Heart right ventricle (tissue), 16 donors: ENCODE measurements around the gene RBM20. TPM values are rescaled to one million over a fixed set of nuclear protein-coding genes. Genes with fewer than 3 reads are reported as not detected.

Experiments used
- ATAC-seq, 8 donors: fragments of 200-7000 bp; cut with Tn5 transposase; one replicate each; pipeline ENCODE4 v1.9.1; 2020; ENCODE audit warnings: mild to moderate bottlenecking in 8 of 8, moderate library complexity in 8 of 8, moderate number of reproducible peaks in 1 of 8
- DNase-seq, 2 donors: peaks; one replicate each; pipeline ENCODE4 v3.0.0-alpha.2; 2020
- H3K27ac ChIP-seq, 10 donors: fragments of 200-600 bp; sonication (generic) in 2 of 10; one replicate each; pipeline versions ENCODE4 v1.5.0 to v1.8.0; 2020 to 2022; ENCODE audit warnings: mild to moderate bottlenecking in 3 of 10
- H3K27me3 ChIP-seq, 7 donors: fragments of 200-600 bp; one replicate each; pipeline ENCODE4 v1.8.0; 2021 to 2022; ENCODE audit warnings: mild to moderate bottlenecking in 2 of 7
- H3K36me3 ChIP-seq, 9 donors: fragments of 200-600 bp; sonication (generic) in 1 of 9; one replicate each; pipeline versions ENCODE4 v1.5.0 to v1.8.0; 2020 to 2022; ENCODE audit warnings: mild to moderate bottlenecking in 2 of 9
- H3K4me1 ChIP-seq, 9 donors: fragments of 200-600 bp; sonication (generic) in 1 of 9; one replicate each; pipeline versions ENCODE4 v1.5.0 to v1.8.0; 2020 to 2022; ENCODE audit warnings: mild to moderate bottlenecking in 4 of 9
- H3K4me3 ChIP-seq, 10 donors: fragments of 200-600 bp; sonication (generic) in 2 of 10; one replicate each; pipeline versions ENCODE4 v1.5.0 to v1.8.0; 2020 to 2022; ENCODE audit warnings: mild to moderate bottlenecking in 7 of 10, moderate library complexity in 2 of 10
- H3K9me3 ChIP-seq, 11 donors: fragments of 200-600 bp in 10 of 11; sonication (generic) in 2 of 11; one replicate each; pipeline versions ENCODE4 v1.5.0 to v1.8.0; 2013 to 2022; ENCODE audit warnings: mild to moderate bottlenecking in 2 of 11, control low read depth in 1 of 11, moderate library complexity in 1 of 11
- CTCF ChIP-seq, 9 donors: fragments of 200-600 bp; sonication (generic) in 2 of 9; IDR thresholded peaks; one replicate each; pipeline versions ENCODE4 v1.5.0 to v1.8.0; 2021 to 2022; ENCODE audit warnings: antibody characterized with exemption in 9 of 9, mild to moderate bottlenecking in 5 of 9, moderate library complexity in 1 of 9
- WGBS, 2 donors: extraction: QIAGEN DNeasy Blood & Tissue Kit; methylation state at CpG; one replicate each; pipeline ENCODE4 v1.1.7; 2013; ENCODE audit warnings: inconsistent platforms in 1 of 2; 5-methylcytosine and 5-hydroxymethylcytosine counted together
- intact Hi-C, 10 donors: fragments of 100-400 bp; cut with DNase I; formaldehyde crosslinking; loops; one replicate each; pipeline versions ENCODE4 v1.11.1 to v1.14.2; 2022
- polyA plus RNA-seq, 2 donors: library from polyadenylated mRNA; stranded (reverse); fragments of 200-250 nt; gene quantifications; one replicate each; pipeline ENCODE4 v1.2.3, GENCODE V29; 2013
- total RNA-seq, 10 donors: library from RNA; stranded (reverse); fragmentation: NEBNext Ultra II Directional in 3 of 10; extraction: Animal tissue kit (Norgen Biotek cat#: 25700) in 3 of 10; gene quantifications; one replicate each; pipeline versions ENCODE4 v1.2.1 to v1.2.4, GENCODE V29; 2021 to 2023
- donor health status: Arrhythmogenic right ventricular cardiomyopathy.
- donor health status: ischemic (EF 13 %, LVEDD 7.1; RV severe dilation, severe dysfunction).
- donor health status: healthy with polysubstance abuse.
- donor health status: DM: no; HTN: yes; CAD: no.
- donor health status: DM: no; HTN: no; CAD: no.
- donor health status: ischemic (EF 25% LVEDD 6.9; RV normal size, moderate dysfunction).
- donor health status: ischemic (EF 25% LVEDD 5.7; RV mildly dilated, moderate dysfunction).
- donor health status: healthy.
- donor health status: DM: yes; HTN: yes; CAD: no.
- donor health status: Ischemic cardiomyopathy.
- donor health status: ischemic (EF 35%, LVEDD 5.7; RV mildly dilated, moderate dysfunction).
- donor health status: nonischemic (EF 11% LVEDD 7.7; RV severe dilation, severe dysfunction).
- donor health status: DM: yes; HTN: yes; CAD: no.
- donor health status: PGD.
- donor health status: ischemic (EF 29% LVEDD 5.4; RV normal size, mild dysfunction).
- donor health status: nonischemic (EF 23%, LVEDD 6.1; RV moderate dilation, normal function).

The RBM20 gene
- total and polyA plus RNA-seq, 12 donors, result 10.1 to 186 (median 134) TPM

DNA sequence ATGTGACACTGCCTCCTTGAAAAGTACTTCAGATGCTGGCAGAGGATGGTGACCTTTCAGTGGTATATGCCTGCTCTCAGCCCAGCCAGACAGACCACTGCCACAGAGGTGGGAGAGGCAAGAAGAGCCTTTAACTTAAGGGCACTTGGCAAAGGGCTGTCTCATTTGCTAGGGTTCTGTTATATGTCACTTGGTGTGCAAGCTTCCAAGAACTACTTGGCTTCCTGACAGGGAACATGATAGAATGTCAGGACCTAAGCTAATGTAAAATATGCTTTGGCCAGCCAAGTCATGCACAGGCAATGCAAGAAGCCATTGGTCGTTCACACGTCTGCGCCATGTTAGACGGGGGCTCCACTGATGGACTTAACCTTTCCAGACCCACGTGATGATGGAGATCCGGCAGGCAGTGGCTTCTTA lies 54.7 kb downstream of the RBM20 start:
- no peaks in the 10 kb centered on the region for H3K36me3 ChIP-seq
- H3K4me3 ChIP-seq, result no peak overlapping the region
- peaks cover 0 to 83% (median 26%) of the 10 kb centered on the region in 9 donors for H3K4me1 ChIP-seq
- H3K9me3 ChIP-seq, result peaks cover 0 to 3% (median 0%) of the 10 kb centered on the region in 11 donors
- 31 to 62% methylated on average over 6 of the region's 6 CpGs for WGBS, 2 donors
- no peak for TF ChIP-seq CTCF (IDR thresholded peaks at IDR 0.05)
- peak; percentile 69 to 90 (median 81) for ATAC-seq
- intact Hi-C loops, result loop anchor here in 1 of 10 donors (5.0 kb wide), 1 partner anchor 39 kb away; no protein-coding TSS in a partner anchor
- peak overlapping the region; percentile 50 to 89 (median 81) for H3K27ac ChIP-seq
- peak; percentile 37 to 69 for DNase-seq
- H3K27me3 ChIP-seq, result no peaks in the 10 kb centered on the region

DNA sequence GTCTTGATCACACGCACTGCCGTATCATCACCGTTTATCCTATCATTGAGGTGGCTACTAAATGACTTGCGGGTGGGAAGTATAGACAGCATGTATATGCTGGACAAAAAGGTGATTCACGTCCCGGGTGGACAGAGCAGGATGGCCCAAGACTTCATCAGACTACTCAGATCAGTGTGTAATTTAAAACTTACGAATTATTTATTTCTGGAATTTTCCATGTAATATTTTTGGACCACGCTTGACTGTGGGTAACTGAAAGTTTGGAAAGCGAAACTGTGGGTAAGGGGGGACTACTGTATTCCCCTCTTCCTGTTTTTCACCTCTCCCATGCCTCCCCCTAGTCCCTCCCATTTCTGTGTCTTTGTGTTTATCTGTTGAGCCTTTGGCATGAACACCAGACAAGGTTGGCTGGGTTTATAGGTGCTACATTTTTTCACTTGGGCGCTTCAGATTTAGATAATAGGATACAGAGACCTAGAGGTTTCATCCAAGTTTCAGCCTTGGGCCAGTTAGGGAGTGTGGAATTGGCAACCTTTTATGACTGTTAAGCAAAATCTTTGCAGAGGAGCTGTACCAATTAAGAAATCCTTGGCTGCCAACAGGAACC lies 55.8 kb downstream of the RBM20 start:
- Histone ChIP-seq H3K27ac (peak overlapping the region; percentile 20 to 89 (median 80)), H3K27me3 (no peaks in the 10 kb centered on the region), H3K4me1 (peaks cover 0 to 75% (median 24%) of the 10 kb centered on the region in 9 donors), H3K4me3 (no peak overlapping the region), H3K36me3 (no peaks in the 10 kb centered on the region), H3K9me3 (peaks cover 0 to 6% (median 0%) of the 10 kb centered on the region in 11 donors)
- peak; percentile 14 to 68 (median 42) for ATAC-seq
- no peak for TF ChIP-seq CTCF (IDR thresholded peaks at IDR 0.05)
- intact Hi-C loops, result loop anchor here in 1 of 10 donors (5.0 kb wide), 1 partner anchor 37 kb away; no protein-coding TSS in a partner anchor
- no peak for DNase-seq
- 45 to 59% methylated on average over 10 of the region's 10 CpGs for WGBS, 2 donors

DNA sequence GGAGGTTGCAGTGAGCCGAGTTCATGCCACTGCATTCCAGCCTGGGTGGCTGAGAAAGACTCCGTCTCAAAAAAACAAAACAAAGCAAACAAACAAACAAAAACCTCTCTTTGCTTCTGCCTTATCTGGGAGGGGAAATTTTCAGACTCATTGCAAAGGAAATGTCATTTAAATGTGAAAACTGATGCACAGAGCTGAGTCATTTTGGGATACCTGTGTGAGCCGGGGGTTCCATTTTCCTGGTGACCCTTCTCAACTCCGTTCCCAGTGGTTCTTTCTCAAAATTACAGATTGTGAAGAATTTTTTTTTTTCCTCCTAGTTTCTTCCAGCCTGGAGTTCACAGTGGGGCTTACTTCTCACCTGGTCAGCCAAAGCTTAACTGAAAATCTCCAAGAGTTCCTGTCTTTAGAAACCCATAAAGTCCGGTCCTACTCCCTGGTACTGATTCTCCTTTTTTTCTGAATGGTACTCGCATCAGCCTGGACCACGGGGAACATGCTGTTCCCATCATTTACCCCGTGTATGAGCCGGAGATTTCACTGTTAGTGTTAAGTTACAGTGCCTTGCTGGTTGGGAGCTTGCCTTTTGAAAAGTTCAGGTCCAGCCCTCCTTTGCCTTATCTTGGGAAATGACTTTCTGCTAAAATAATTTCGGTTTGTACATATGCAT lies 56.9 kb downstream of the RBM20 start:
- intact Hi-C loops, result no loop called here

More for the DNA sequence above, 56.9 kb downstream of the RBM20 start:
- DNase-seq, result no peak
- peak in 1 of 8 donors; percentile 31 for ATAC-seq
- no peaks in the 10 kb centered on the region for H3K36me3 ChIP-seq
- WGBS, 2 donors, result 55 to 57% methylated on average over 10 of the region's 10 CpGs
- TF ChIP-seq CTCF (IDR thresholded peaks at IDR 0.05), result no peak
- H3K27me3 ChIP-seq, result no peaks in the 10 kb centered on the region
- no peak overlapping the region for H3K4me3 ChIP-seq
- H3K27ac ChIP-seq, result peak overlapping the region; percentile 4 to 89 (median 80)
- peaks cover 0 to 6% (median 0%) of the 10 kb centered on the region in 11 donors for H3K9me3 ChIP-seq
- peaks cover 0 to 66% (median 23%) of the 10 kb centered on the region in 9 donors for H3K4me1 ChIP-seq
